Jurkat, Clone E6-1 (cell line): ENCODE measurements around the gene ZNF33B.

Experiments
- DNase-seq: peaks from one replicate; pipeline ENCODE4 v3.0.0-alpha.2; 2011; ENCODE audit warnings: low read depth, low spot score
- H3K4me3 ChIP-seq: 2 replicates; pipeline ENCODE4 v1.5.1; 2011; ENCODE audit warnings: mild to moderate bottlenecking, low read length, control low read depth, moderate library complexity

The ZNF33B gene

GRCh38 chr10:42543840-42544372 is 94.5 kb downstream of the ZNF33B start:
- DNase-seq: no peak
- H3K4me3 ChIP-seq: no peak overlapping the region
